Stimulated activated CD8-positive, alpha-beta memory T cell treated with anti-CD3 and anti-CD28 coated beads, Interleukin-4, amount 100 ng/mL, for 4 hours (primary cell): Measurements from ENCODE around the gene FCN3.
"Not testable (repeated sequence)": the region's sequence is repeated elsewhere in the genome, so short reads cannot be mapped to it uniquely, and the experiment has no call there.

ENCODE experiments used
- DNase-seq, 2 donors: peaks; one replicate each; pipeline ENCODE4 v3.0.0-alpha.2; 2020; ENCODE audit warnings: low read depth in 2 of 2, low spot score in 1 of 2

Gene FCN3

GRCh38 chr1:27399251-27400025 lies 24.8 kb upstream of the FCN3 start:
- no peak for DNase-seq

- no peak for DNase-seq
Measured at GRCh38 chr1:27398405-27399149, 24.0 kb upstream of the FCN3 start.

GRCh38 chr1:27397749-27398148 lies 23.1 kb upstream of the FCN3 start:
- DNase-seq, result no peak

GRCh38 chr1:27397110-27397509 lies 22.5 kb upstream of the FCN3 start:
- no peak for DNase-seq

DNA sequence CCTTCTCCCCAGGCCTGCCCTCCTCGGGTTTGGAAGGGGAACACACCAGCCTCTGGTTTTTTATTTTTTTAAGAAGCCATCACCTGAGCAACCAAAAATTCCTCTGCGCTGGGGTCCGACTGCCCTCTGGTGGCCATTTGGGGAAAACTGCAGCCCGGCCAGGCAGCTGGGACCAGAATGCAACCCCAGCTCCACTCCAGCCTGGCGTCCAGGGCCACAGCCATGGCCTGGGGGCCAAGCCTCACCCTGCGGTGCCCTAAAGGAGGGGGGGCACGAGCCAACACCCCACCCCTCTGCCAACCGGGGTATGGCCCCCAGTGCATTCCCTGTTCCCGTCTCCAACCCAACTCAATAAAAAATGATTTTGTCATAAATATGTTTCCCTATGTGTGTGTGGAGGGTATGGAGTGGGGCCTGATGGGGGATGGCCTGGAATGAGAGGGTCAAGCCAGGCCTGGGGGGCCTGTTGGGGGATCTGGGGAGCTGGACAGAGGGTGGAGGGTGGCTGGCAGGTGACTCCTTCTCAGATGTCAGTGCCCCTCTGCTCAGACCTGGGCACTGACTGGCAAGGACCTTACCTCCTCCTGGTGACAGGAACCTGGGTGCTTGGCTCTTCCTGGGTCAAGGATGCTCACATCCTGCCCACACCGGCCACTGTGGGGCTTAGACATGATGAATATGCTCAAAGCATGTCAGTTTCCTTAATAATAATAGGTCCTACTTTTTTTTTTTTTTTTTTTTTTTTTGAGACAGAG lies 21.0 kb upstream of the FCN3 start:
- DNase-seq, result peak; percentile 57 to 61

DNA sequence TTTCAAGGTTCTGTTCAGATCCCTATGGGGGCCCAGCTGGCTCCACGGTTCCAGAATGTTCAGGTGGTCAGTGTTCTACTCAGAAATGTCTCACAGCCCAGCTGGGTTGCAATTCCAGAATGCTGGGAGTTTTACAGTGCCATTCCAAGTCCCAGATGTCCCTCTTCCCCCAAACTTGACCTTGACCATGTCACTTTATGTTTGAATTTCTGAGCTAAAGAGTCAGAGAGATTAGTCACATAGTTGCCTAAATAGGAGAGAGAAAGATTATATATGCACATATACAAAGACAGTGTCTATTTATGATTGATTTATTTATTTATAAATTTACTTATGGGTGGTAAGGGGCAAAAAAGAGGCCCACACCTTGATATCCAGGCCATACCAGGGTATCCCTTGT lies 20.3 kb upstream of the FCN3 start:
- no peak for DNase-seq

DNA sequence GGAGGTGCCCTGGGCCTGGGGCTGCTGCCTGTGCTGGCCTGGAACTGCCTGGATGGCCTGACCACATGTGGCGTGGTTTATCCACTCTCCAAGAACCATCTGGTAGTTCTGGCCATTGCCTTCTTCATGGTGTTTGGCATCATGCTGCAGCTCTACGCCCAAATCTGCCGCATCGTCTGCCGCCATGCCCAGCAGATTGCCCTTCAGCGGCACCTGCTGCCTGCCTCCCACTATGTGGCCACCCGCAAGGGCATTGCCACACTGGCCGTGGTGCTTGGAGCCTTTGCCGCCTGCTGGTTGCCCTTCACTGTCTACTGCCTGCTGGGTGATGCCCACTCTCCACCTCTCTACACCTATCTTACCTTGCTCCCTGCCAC lies 19.6 kb upstream of the FCN3 start:
- no peak for DNase-seq

GRCh38 chr1:27393641-27394281 lies 19.1 kb upstream of the FCN3 start:
- DNase-seq, result no peak

DNA sequence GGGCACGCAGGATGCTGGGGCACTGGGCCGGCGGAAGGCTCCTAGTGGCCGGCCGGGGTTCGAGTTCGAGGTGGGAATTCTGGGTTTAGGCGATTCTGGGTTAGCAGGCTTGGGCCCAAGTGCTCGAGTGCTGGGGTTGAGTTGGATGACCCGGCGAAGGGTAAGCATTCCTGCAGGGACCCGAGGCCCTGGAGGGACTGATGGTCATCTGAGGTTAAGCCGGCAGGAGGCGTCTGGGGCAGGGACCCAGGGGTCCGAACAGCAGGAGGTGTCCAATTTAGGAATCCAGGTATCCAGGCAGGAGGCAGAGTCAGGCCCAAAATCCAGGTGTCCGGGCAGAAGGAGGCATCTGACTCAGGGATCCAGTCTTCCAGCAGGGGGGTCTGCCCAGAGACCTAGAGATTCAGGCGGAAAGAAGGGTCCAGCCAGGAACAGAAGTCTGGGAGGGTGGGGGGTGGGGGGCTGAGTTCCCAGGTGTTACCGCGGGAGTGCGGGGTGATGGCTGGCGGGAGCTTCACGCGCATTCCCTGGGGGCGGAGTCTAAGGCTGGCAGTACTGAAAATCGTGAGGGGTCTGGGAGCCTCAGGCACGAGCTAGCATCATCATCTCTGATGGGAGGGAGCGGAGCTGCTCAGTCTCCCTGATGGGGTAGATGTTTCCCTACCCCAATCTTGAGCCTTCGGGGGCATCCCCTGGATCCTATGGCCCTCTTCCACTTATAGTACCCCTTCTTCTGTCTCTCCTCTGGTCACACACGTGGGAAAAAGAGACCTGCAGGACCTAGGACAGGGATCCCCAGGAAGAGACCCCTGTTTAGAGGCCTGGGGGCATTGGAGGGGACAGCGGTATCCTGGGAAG lies 18.4 kb upstream of the FCN3 start:
- DNase-seq, result no peak

- peak; percentile 85 for DNase-seq
Measured at GRCh38 chr1:27392096-27392777, 17.6 kb upstream of the FCN3 start, which contains the start of gene GPR3. Gene GPR3, plus strand, starts transcription at chr1:27392622. Its CDS starts 1,177 bp downstream, at chr1:27393799.

- DNase-seq, result no peak
Measured at GRCh38 chr1:27391511-27392095, 17.0 kb upstream of the FCN3 start.

GRCh38 chr1:27388337-27389005 lies 13.8 kb upstream of the FCN3 start:
- DNase-seq, result peak; percentile 45 to 65

DNA sequence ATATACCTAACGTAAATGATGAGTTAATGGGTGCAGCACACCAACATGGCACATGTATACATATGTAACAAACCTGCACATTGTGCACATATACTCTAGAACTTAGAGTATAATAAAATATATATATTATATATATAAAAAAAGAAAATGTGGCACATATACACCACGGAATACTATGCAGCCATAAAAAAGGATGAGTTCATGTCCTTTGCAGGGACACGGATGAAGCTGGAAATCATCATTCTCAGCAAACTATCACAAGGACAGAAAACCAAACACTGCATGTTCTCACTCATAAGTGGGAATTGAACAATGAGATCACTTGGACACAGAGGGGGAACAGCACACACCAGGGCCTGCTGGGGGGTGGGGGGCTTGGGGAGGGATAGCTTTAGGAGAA lies 10.2 kb upstream of the FCN3 start:
- DNase-seq, result not testable (repeated sequence)

DNA sequence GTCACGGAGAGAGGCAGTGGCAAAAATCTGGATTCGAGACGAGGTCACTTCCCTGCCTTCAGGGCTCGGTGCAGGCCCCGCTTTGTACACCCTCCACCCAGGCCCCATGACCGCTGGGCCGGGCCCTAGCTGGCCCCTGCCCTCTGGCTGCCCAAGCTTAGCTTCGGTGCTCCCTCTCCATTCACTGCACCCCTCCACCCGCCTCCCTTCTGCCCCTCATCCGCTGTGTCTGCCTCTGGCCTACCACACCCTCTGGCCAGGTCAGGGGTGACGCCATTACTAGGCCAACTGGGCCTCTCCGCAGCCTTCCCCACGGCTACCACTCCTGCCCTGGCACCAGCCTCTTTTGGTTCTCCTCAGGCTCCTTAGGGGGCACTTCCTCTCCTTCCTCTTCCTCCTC lies 9.0 kb upstream of the FCN3 start:
- no peak for DNase-seq

DNA sequence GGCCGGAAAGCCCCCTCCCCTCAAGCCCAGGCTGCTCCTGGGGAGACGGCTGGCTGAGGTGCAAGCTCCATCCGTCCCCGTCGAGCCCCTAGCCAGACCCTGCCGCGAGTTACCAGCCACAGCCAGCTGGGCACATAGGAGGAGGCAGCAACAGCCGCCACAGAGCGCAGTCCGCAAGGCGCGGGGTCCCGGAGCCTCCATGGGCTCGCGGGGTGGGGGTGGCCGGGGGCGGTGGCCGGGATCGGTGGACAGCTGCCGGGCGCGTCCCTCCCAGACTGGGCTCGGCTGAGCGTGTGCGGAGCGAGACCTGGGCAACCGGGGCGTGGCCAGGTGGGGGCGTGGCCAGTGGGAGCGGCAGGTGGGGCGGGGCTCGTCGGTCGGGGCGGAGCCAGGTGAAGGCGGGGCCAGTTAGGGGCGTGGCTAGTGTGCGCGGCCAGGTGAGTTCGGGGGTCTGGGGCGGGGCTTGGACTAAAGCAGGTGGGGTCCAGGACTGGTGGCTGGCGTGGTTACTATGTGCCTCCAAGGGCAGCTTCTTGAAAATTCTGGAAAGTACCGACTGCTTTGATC lies 8.5 kb upstream of the FCN3 start, which contains the start of gene CD164L2:
Gene CD164L2, minus strand, starts transcription at position 295 of the 567 bp plus-strand sequence. Its CDS starts 94 bp downstream, at position 201.
- no peak for DNase-seq

DNA sequence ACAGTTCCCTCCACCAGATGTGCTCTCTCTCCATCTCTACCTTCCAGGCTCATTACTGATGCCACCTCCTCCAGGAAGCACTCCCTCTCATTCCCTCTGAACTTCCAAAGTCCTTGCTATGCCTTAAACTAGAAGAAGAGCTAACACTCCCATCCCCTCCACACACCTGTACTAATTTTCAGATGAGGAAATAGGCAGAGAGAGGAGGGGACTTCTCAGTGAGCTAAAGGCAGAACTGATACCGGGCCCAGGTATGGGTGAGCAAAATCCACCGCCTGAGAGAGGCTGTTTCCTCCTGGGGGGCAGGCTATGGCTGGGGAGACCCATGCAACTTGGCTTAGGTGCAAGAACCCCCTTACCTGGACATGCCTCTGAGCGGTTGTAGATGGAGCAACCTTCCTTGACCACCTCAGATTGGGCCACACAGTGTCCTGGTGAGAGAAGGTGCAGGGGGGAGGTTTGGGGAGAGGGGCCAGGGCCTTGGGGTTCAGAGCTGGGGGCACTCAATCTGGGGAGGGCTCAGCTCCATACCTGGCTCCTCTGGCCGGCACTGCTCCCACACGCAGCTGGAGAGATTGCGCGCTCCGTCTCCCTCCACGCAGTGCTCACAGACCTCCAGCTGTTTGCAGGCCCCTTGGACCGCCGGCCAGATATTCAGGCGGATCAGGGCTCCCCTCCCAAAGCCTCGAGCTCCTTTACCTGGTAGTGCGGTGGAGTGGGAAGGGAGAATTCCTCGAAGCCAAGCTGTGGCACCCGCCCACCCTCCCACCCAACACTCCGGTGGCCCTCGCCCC lies 7.5 kb upstream of the FCN3 start:
- DNase-seq, result no peak
